Liver (tissue), 9 donors: ENCODE data around the gene AHR. TPM values are rescaled to one million over a fixed set of nuclear protein-coding genes. Genes with fewer than 3 reads are reported as not detected.

ENCODE experiments used
- DNase-seq: peaks from one replicate; pipeline ENCODE4 v3.0.0-alpha.2; 2017; ENCODE audit warnings: low spot score
- H3K27ac ChIP-seq, 2 donors: one replicate each; pipeline ENCODE4 v1.7.0; 2013; ENCODE audit warnings: inconsistent platforms in 2 of 2, low read length in 2 of 2, control low read depth in 1 of 2, low read depth in 1 of 2, mild to moderate bottlenecking in 1 of 2
- H3K27me3 ChIP-seq, 4 donors: one replicate each; pipeline versions ENCODE4 v1.6.1 to v1.7.0; 2013; ENCODE audit warnings: low read length in 3 of 4, inconsistent platforms in 1 of 4, mild to moderate bottlenecking in 1 of 4, moderate library complexity in 1 of 4; ENCODE audit not compliant: control insufficient read depth in 4 of 4, insufficient read depth in 4 of 4
- H3K36me3 ChIP-seq, 4 donors: one replicate each; pipeline versions ENCODE4 v1.6.1 to v1.7.0; 2013; ENCODE audit warnings: low read length in 3 of 4, mild to moderate bottlenecking in 3 of 4, low read depth in 1 of 4, moderate library complexity in 1 of 4; ENCODE audit not compliant: control insufficient read depth in 4 of 4, insufficient read depth in 3 of 4
- H3K4me1 ChIP-seq, 4 donors: one replicate each; pipeline versions ENCODE4 v1.6.1 to v1.7.0; 2013; ENCODE audit warnings: low read length in 3 of 4, mild to moderate bottlenecking in 3 of 4, moderate library complexity in 1 of 4; ENCODE audit not compliant: control insufficient read depth in 4 of 4, insufficient read depth in 4 of 4
- H3K4me3 ChIP-seq, 3 donors: one replicate each; pipeline versions ENCODE4 v1.6.1 to v1.7.0; 2013; ENCODE audit warnings: low read length in 3 of 3, control low read depth in 1 of 3, low read depth in 1 of 3, mild to moderate bottlenecking in 1 of 3
- H3K9ac ChIP-seq, 2 donors: one replicate each; pipeline ENCODE4 v1.7.0; 2013; ENCODE audit warnings: low read length in 2 of 2, mild to moderate bottlenecking in 2 of 2, moderate library complexity in 2 of 2, control low read depth in 1 of 2, low read depth in 1 of 2
- H3K9me3 ChIP-seq, 4 donors: one replicate each; pipeline versions ENCODE4 v1.6.1 to v1.7.0; 2013; ENCODE audit warnings: low read length in 3 of 4; ENCODE audit not compliant: control insufficient read depth in 4 of 4
- EGR1 ChIP-seq, 2 donors: IDR thresholded peaks; 2 replicates each; pipeline ENCODE4 v1.6.1; 2016 to 2018; ENCODE audit warnings: antibody characterized with exemption in 2 of 2, low read depth in 2 of 2
- FOXA1 ChIP-seq: IDR thresholded peaks from 2 replicates; pipeline ENCODE4 v1.6.1; 2016; ENCODE audit warnings: antibody characterized with exemption
- FOXA2 ChIP-seq: IDR thresholded peaks from 2 replicates; pipeline ENCODE4 v1.6.1; 2016; ENCODE audit warnings: antibody characterized with exemption
- GABPA ChIP-seq, 2 donors: IDR thresholded peaks in 1 of 2; conservative IDR thresholded peaks in 1 of 2; 2 replicates each; pipeline ENCODE4 v1.6.1; 2016; ENCODE audit warnings: antibody characterized with exemption in 2 of 2, mild to moderate bottlenecking in 1 of 2, moderate library complexity in 1 of 2
- HNF4A ChIP-seq, 2 donors: conservative IDR thresholded peaks; 2 replicates each; pipeline ENCODE4 v1.6.1; 2016; ENCODE audit warnings: antibody characterized with exemption in 2 of 2, mild to moderate bottlenecking in 2 of 2
- JUND ChIP-seq, 2 donors: IDR thresholded peaks; 2 replicates each; pipeline ENCODE4 v1.6.1; 2016; ENCODE audit warnings: antibody characterized with exemption in 2 of 2
- NR2F2 ChIP-seq: IDR thresholded peaks from 2 replicates; pipeline ENCODE4 v1.6.1; 2016; ENCODE audit warnings: antibody characterized with exemption
- RAD21 ChIP-seq, 2 donors: IDR thresholded peaks; 2 replicates each; pipeline ENCODE4 v1.6.1; 2016; ENCODE audit warnings: antibody characterized with exemption in 2 of 2, mild to moderate bottlenecking in 2 of 2
- SP1 ChIP-seq: IDR thresholded peaks from 2 replicates; pipeline ENCODE4 v1.6.1; 2018; ENCODE audit warnings: antibody characterized with exemption, mild to moderate bottlenecking
- TAF1 ChIP-seq: conservative IDR thresholded peaks from 2 replicates; pipeline ENCODE4 v1.6.1; 2016; ENCODE audit warnings: antibody characterized with exemption, mild to moderate bottlenecking
- YY1 ChIP-seq: IDR thresholded peaks from 2 replicates; pipeline ENCODE4 v1.6.1; 2016; ENCODE audit warnings: antibody characterized with exemption, mild to moderate bottlenecking
- WGBS: extraction: QIAGEN DNeasy Blood & Tissue Kit; methylation state at CpG from one replicate; pipeline ENCODE4 v1.1.7; 2013; 5-methylcytosine and 5-hydroxymethylcytosine counted together
- polyA plus RNA-seq, 2 donors: library from polyadenylated mRNA; stranded (reverse) in 1 of 2; unstranded in 1 of 2; fragments of 200-250 nt in 1 of 2; fragments of >200 nt in 1 of 2; fragmentation: Nextera tagmentation in 1 of 2; extraction: Ambion mirVana in 1 of 2; gene quantifications; one replicate each; pipeline versions ENCODE4 v1.2.1 to v1.2.3, GENCODE V29; 2013 to 2015
- total RNA-seq, 2 donors: library from RNA; depleted of rRNA; stranded (reverse); fragments of >200 nt; gene quantifications; one replicate each; pipeline ENCODE4 v1.2.3, GENCODE V29; 2014
- TF ChIP-seq, protein P1 (sequence below): IDR thresholded peaks from 2 replicates; pipeline ENCODE4 v1.6.1; 2016; ENCODE audit warnings: antibody characterized with exemption, mild to moderate bottlenecking
- TF ChIP-seq, protein P2 (sequence below): fragments of 150-350 bp; IDR thresholded peaks from 2 replicates; pipeline ENCODE4 v1.5.1; 2017; ENCODE audit warnings: improper control_type of control experiment, low read depth, low read length; ENCODE audit not compliant: missing input control
- TF ChIP-seq, protein P3 (sequence below): IDR thresholded peaks from 2 replicates; pipeline ENCODE4 v1.6.1; 2016; ENCODE audit warnings: antibody characterized with exemption
- TF ChIP-seq, protein P4 (sequence below): IDR thresholded peaks from 2 replicates; pipeline ENCODE4 v1.6.1; 2016; ENCODE audit warnings: antibody characterized with exemption
- TF ChIP-seq, protein P5 (sequence below): IDR thresholded peaks from 2 replicates; pipeline ENCODE4 v1.6.1; 2016; ENCODE audit warnings: antibody characterized with exemption
- donor health status: healthy.
- donor health status: healthy.
- donor health status: healthy.
- donor health status: healthy.
- donor health status: healthy.

AHR gene
- total and polyA plus RNA-seq, 4 donors, result 9.9 to 61.2 (median 20.1) TPM

DNA sequence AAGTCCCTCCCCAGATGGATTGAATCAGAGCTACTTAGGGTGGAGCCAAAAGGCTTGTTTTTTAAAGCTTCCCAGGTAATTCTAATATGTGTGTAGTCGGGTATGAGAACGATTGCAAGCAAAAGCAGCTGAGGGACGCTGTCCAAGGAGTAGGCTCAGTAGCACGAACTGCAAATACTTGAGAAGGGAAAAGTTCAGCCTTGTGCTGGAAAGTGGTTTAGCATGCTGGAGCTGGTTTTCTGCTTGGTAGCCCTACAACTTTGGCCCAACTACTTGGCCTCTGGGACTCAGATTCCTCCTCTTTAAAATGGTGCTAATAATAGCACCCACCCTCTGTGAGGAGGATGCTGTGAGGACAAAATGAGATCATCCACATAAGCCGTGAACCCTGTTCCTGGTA, 76.2 kb downstream of the AHR start (continued):
- TF ChIP-seq, protein P1, sequence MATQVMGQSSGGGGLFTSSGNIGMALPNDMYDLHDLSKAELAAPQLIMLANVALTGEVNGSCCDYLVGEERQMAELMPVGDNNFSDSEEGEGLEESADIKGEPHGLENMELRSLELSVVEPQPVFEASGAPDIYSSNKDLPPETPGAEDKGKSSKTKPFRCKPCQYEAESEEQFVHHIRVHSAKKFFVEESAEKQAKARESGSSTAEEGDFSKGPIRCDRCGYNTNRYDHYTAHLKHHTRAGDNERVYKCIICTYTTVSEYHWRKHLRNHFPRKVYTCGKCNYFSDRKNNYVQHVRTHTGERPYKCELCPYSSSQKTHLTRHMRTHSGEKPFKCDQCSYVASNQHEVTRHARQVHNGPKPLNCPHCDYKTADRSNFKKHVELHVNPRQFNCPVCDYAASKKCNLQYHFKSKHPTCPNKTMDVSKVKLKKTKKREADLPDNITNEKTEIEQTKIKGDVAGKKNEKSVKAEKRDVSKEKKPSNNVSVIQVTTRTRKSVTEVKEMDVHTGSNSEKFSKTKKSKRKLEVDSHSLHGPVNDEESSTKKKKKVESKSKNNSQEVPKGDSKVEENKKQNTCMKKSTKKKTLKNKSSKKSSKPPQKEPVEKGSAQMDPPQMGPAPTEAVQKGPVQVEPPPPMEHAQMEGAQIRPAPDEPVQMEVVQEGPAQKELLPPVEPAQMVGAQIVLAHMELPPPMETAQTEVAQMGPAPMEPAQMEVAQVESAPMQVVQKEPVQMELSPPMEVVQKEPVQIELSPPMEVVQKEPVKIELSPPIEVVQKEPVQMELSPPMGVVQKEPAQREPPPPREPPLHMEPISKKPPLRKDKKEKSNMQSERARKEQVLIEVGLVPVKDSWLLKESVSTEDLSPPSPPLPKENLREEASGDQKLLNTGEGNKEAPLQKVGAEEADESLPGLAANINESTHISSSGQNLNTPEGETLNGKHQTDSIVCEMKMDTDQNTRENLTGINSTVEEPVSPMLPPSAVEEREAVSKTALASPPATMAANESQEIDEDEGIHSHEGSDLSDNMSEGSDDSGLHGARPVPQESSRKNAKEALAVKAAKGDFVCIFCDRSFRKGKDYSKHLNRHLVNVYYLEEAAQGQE, result no peak
- TF ChIP-seq GABPA (IDR thresholded peaks at IDR 0.05 in 1 of 2, conservative IDR thresholded peaks at IDR 0.05 in 1 of 2), result no peak
- TF ChIP-seq HNF4A (conservative IDR thresholded peaks at IDR 0.05), result no peak
- TF ChIP-seq RAD21 (IDR thresholded peaks at IDR 0.05), result no peak

DNA sequence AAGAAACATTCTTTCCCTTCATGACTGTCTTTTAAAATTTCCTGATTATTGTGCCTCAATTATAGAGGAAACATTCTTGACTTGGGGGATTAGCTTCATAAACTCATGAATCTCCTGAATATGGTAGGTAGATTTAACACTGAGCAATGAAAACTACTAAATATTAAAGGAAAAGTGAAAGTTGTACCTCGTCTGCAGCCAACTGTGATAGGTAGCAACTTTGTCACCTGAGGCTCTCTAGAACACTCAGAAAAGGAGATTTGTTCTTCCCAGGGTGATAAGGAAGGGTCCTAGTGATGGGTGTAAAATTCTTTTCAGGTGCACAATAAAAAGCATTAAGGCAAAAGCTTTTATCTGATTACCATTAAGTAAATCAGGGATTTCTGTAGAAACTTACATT, 78.1 kb downstream of the AHR start:
- Histone ChIP-seq H3K9ac (peak overlapping the region in 1 of 2 donors; percentile 48), H3K36me3 (no peaks in the 10 kb centered on the region), H3K4me3 (peak overlapping the region in 2 of 3 donors; percentile 23 to 35), H3K4me1 (peaks cover 0 to 6% (median 0%) of the 10 kb centered on the region in 4 donors), H3K27ac (no peak overlapping the region), H3K27me3 (no peaks in the 10 kb centered on the region), H3K9me3 (no peaks in the 10 kb centered on the region)
- TF ChIP-seq NR2F2, result no peak
- peak; percentile 12 for TF ChIP-seq YY1
- DNase-seq, result no peak
- WGBS, result 28% methylated on average over 1 of the region's 1 CpG

DNA sequence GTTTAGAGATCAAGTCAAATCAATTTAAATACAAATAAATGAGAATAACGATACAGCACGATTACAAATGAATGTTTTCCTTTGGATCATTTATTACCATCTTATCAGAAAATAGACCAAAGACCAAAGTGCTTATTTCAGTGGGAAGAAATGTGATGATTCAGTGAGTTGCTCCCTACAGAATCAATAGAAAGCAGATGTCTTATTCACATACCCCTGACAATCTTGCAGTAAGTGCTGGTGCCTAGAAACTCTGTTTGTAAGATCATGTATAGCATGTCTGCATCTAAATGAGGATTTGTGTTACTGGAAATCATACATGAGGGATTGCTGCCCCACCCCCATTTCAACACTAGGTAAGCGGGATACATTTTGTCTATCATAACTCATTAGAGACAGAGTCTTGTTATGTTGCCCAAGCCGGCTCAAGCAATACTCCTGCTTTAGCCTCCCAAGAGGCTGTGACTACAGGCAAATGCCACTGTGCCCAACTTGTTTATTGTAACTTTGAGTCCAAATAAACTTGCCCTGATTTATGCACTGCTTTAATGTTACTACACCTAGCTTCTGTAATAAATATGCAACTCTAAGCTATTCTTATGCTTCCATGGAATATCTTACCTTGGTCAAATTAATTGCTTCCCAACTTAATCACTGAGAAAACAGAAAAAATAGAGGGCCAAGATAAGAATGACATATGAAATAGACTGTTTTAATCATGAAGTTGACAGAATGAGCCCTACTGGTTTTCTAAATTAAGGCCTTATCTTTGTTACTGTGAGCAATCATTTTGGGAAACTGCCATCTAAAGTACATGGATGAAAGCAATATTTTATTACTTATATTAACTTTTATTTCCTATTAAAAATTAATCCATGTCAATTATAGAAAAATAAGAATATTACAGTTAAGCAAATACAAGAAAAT, 82.5 kb downstream of the AHR start:
- 65% methylated on average over 4 of the region's 4 CpGs for WGBS
- H3K9ac ChIP-seq, result no peak overlapping the region
- H3K9me3 ChIP-seq, result no peaks in the 10 kb centered on the region
- TF ChIP-seq, protein P2, sequence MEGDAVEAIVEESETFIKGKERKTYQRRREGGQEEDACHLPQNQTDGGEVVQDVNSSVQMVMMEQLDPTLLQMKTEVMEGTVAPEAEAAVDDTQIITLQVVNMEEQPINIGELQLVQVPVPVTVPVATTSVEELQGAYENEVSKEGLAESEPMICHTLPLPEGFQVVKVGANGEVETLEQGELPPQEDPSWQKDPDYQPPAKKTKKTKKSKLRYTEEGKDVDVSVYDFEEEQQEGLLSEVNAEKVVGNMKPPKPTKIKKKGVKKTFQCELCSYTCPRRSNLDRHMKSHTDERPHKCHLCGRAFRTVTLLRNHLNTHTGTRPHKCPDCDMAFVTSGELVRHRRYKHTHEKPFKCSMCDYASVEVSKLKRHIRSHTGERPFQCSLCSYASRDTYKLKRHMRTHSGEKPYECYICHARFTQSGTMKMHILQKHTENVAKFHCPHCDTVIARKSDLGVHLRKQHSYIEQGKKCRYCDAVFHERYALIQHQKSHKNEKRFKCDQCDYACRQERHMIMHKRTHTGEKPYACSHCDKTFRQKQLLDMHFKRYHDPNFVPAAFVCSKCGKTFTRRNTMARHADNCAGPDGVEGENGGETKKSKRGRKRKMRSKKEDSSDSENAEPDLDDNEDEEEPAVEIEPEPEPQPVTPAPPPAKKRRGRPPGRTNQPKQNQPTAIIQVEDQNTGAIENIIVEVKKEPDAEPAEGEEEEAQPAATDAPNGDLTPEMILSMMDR, result no peak
- TF ChIP-seq HNF4A (conservative IDR thresholded peaks at IDR 0.05), result no peak
- TF ChIP-seq JUND (IDR thresholded peaks at IDR 0.05), result no peak
- TF ChIP-seq FOXA1, result no peak
- TF ChIP-seq, protein P3, sequence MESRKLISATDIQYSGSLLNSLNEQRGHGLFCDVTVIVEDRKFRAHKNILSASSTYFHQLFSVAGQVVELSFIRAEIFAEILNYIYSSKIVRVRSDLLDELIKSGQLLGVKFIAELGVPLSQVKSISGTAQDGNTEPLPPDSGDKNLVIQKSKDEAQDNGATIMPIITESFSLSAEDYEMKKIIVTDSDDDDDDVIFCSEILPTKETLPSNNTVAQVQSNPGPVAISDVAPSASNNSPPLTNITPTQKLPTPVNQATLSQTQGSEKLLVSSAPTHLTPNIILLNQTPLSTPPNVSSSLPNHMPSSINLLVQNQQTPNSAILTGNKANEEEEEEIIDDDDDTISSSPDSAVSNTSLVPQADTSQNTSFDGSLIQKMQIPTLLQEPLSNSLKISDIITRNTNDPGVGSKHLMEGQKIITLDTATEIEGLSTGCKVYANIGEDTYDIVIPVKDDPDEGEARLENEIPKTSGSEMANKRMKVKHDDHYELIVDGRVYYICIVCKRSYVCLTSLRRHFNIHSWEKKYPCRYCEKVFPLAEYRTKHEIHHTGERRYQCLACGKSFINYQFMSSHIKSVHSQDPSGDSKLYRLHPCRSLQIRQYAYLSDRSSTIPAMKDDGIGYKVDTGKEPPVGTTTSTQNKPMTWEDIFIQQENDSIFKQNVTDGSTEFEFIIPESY, result no peak
- TF ChIP-seq, protein P1, result no peak
- no peak for TF ChIP-seq EGR1 (IDR thresholded peaks at IDR 0.05; ENCODE audit: low read depth in 2 of 2)
- TF ChIP-seq GABPA (IDR thresholded peaks at IDR 0.05 in 1 of 2, conservative IDR thresholded peaks at IDR 0.05 in 1 of 2), result no peak
- TF ChIP-seq TAF1, result no peak
- TF ChIP-seq, protein P4, sequence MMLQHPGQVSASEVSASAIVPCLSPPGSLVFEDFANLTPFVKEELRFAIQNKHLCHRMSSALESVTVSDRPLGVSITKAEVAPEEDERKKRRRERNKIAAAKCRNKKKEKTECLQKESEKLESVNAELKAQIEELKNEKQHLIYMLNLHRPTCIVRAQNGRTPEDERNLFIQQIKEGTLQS, result no peak
- no peak for TF ChIP-seq SP1
- TF ChIP-seq NR2F2, result no peak
- TF ChIP-seq, protein P5, sequence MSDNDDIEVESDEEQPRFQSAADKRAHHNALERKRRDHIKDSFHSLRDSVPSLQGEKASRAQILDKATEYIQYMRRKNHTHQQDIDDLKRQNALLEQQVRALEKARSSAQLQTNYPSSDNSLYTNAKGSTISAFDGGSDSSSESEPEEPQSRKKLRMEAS, result no peak
- TF ChIP-seq FOXA2, result no peak
- no peaks in the 10 kb centered on the region for H3K36me3 ChIP-seq
- H3K27ac ChIP-seq, result no peak overlapping the region
- peaks cover 0 to 14% (median 3%) of the 10 kb centered on the region in 4 donors for H3K4me1 ChIP-seq
- no peaks in the 10 kb centered on the region for H3K27me3 ChIP-seq
- H3K4me3 ChIP-seq, result no peak overlapping the region
- DNase-seq, result no peak
